Erythroblast (primary cell): ENCODE data around the gene EEF1AKMT2.

Source experiments
- DNase-seq, 2 experiments: peaks; one replicate each; lab custom pipeline; 2025; lab: John Stamatoyannopoulos, UW
- GATA1 ChIP-seq: IDR thresholded peaks from 2 replicates; pipeline ENCODE4 v1.6.1; 2011; ENCODE audit warnings: low read depth, mild to moderate bottlenecking, control low read depth, low read length, moderate library complexity
- POLR2A ChIP-seq: IDR thresholded peaks from 2 replicates; pipeline ENCODE4 v1.6.1; 2011; ENCODE audit warnings: mild to moderate bottlenecking, low read length

EEF1AKMT2 gene

GRCh38 chr10:124745673-124746072, 46.0 kb downstream of the EEF1AKMT2 start:
- TF ChIP-seq GATA1 (no peak), POLR2A (no peak)
- DNase-seq, result peak; percentile 82 to 88

GRCh38 chr10:124745252-124745651, 46.4 kb downstream of the EEF1AKMT2 start:
- TF ChIP-seq POLR2A (no peak), GATA1 (no peak)
- no peak for DNase-seq

GRCh38 chr10:124744102-124745050, 47.3 kb downstream of the EEF1AKMT2 start, which contains the start of gene FAM53B:
Gene FAM53B, minus strand, starts transcription at chr10:124744378. Its CDS starts 37,665 bp downstream, at chr10:124706713.
- peak; percentile 90 to 94 for DNase-seq
- TF ChIP-seq GATA1 (no peak), POLR2A (no peak)

GRCh38 chr10:124743191-124744101, 48.2 kb downstream of the EEF1AKMT2 start:
- DNase-seq, result peak; percentile 64 to 74
- TF ChIP-seq GATA1 (no peak), POLR2A (no peak)

GRCh38 chr10:124742413-124743190, 49.1 kb downstream of the EEF1AKMT2 start:
- peak; percentile 67 to 73 for DNase-seq
- TF ChIP-seq POLR2A, result peak; percentile 30
- no peak for TF ChIP-seq GATA1

GRCh38 chr10:124741922-124742412, 49.7 kb downstream of the EEF1AKMT2 start:
- peak; percentile 47 to 66 for DNase-seq
- TF ChIP-seq GATA1 (no peak), POLR2A (no peak)

- DNase-seq, result peak; percentile 84 to 90
- TF ChIP-seq GATA1 (no peak), POLR2A (no peak)
Observed at GRCh38 chr10:124741281-124741921, 50.3 kb downstream of the EEF1AKMT2 start.

GRCh38 chr10:124740369-124741280, 51.1 kb downstream of the EEF1AKMT2 start:
- TF ChIP-seq POLR2A, result no peak
- TF ChIP-seq GATA1, result no peak
- DNase-seq, result peak; percentile 36 to 72

- TF ChIP-seq POLR2A (no peak), GATA1 (no peak)
- peak; percentile 32 to 64 for DNase-seq
Observed at GRCh38 chr10:124739986-124740368, 51.7 kb downstream of the EEF1AKMT2 start.

- TF ChIP-seq GATA1 (no peak), POLR2A (no peak)
- no peak for DNase-seq
Observed at GRCh38 chr10:124739119-124739921, 52.4 kb downstream of the EEF1AKMT2 start.

- TF ChIP-seq POLR2A (no peak), GATA1 (no peak)
- no peak for DNase-seq
Observed at GRCh38 chr10:124738441-124738840, 53.2 kb downstream of the EEF1AKMT2 start.

GRCh38 chr10:124737708-124738107, 54.0 kb downstream of the EEF1AKMT2 start:
- TF ChIP-seq GATA1 (no peak), POLR2A (no peak)
- DNase-seq, result no peak
